CD14-positive monocyte (primary cell): ENCODE measurements around the gene AKR1B1. TPM values are rescaled to one million over a fixed set of nuclear protein-coding genes. Genes with fewer than 3 reads are reported as not detected.

Source experiments
- DNase-seq, 3 donors: peaks; one replicate each; pipeline ENCODE4 v3.0.0-alpha.2; 2011 to 2022
- H2AFZ ChIP-seq: 2 replicates; pipeline ENCODE4 v1.6.0; 2012; ENCODE audit warnings: mild to moderate bottlenecking, low read depth, low read length, inconsistent platforms; ENCODE audit not compliant: insufficient read depth, poor library complexity, severe bottlenecking
- H3K27ac ChIP-seq, 2 donors: 1 replicate in 1 of 2; 2 replicates in 1 of 2; pipeline ENCODE4 v1.5.1; 2012 to 2013; ENCODE audit warnings: low read length in 2 of 2, control low read depth in 1 of 2, inconsistent platforms in 1 of 2, low read depth in 1 of 2, mild to moderate bottlenecking in 1 of 2
- H3K27me3 ChIP-seq, 2 donors: one replicate each; pipeline versions ENCODE4 v1.6.0 to v1.6.1; 2011 to 2013; ENCODE audit warnings: low read length in 2 of 2; ENCODE audit not compliant: control insufficient read depth in 2 of 2, insufficient read depth in 2 of 2
- H3K36me3 ChIP-seq, 2 donors: replicated peaks in 1 of 2; 1 replicate in 1 of 2; 2 replicates in 1 of 2; pipeline versions ENCODE4 v1.5.1 to v1.6.1; 2012 to 2013; ENCODE audit warnings: low read length in 2 of 2, control low read depth in 1 of 2, inconsistent platforms in 1 of 2, mild to moderate bottlenecking in 1 of 2; ENCODE audit not compliant: insufficient read depth in 2 of 2, control insufficient read depth in 1 of 2
- H3K4me1 ChIP-seq, 2 donors: 1 replicate in 1 of 2; 2 replicates in 1 of 2; pipeline versions ENCODE4 v1.5.1 to v1.6.1; 2012 to 2013; ENCODE audit warnings: low read length in 2 of 2, control low read depth in 1 of 2, inconsistent platforms in 1 of 2, mild to moderate bottlenecking in 1 of 2, moderate library complexity in 1 of 2; ENCODE audit not compliant: insufficient read depth in 2 of 2, control insufficient read depth in 1 of 2
- H3K4me2 ChIP-seq: replicated peaks from 2 replicates; pipeline ENCODE3; 2012; ENCODE audit warnings: low read length, moderate library complexity, mild to moderate bottlenecking; ENCODE audit not compliant: poor library complexity, severe bottlenecking; ENCODE audit errors: extremely low read depth
- H3K4me3 ChIP-seq, 3 experiments: fragments of 200-600 bp in 1 of 3; sonication (generic) in 1 of 3; replicated peaks in 1 of 3; 1 replicate in 2 of 3; 2 replicates in 1 of 3; pipeline ENCODE4 v1.5.1; 2011 to 2013; ENCODE audit warnings: low read length in 3 of 3, mild to moderate bottlenecking in 3 of 3, control low read depth in 2 of 3, low read depth in 2 of 3, inconsistent platforms in 1 of 3, moderate library complexity in 1 of 3
- H3K79me2 ChIP-seq: 2 replicates; pipeline ENCODE4 v1.6.0; 2012; ENCODE audit warnings: mild to moderate bottlenecking, control low read depth, inconsistent platforms, low read length, moderate library complexity; ENCODE audit not compliant: insufficient read depth
- H3K9ac ChIP-seq: 2 replicates; pipeline ENCODE4 v1.6.0; 2017; ENCODE audit warnings: low read length, mild to moderate bottlenecking; ENCODE audit not compliant: insufficient read depth, poor library complexity, severe bottlenecking
- H3K9me3 ChIP-seq, 2 donors: replicated peaks in 1 of 2; 1 replicate in 1 of 2; 2 replicates in 1 of 2; pipeline versions ENCODE4 v1.5.1 to v1.6.1; 2012 to 2013; ENCODE audit warnings: low read length in 2 of 2, control low read depth in 1 of 2; ENCODE audit not compliant: control insufficient read depth in 1 of 2, insufficient read depth in 1 of 2
- H4K20me1 ChIP-seq: 2 replicates; pipeline ENCODE4 v1.6.0; 2012; ENCODE audit warnings: mild to moderate bottlenecking, low read length, control low read depth, moderate library complexity; ENCODE audit not compliant: insufficient read depth
- H3K27ac Mint-ChIP-seq, 7 donors: one replicate each; pipeline ENCODE4 v1.8.0; 2020; ENCODE audit warnings: mild to moderate bottlenecking in 7 of 7, mixed read lengths in 7 of 7, moderate library complexity in 6 of 7, inconsistent platforms in 2 of 7
- H3K27me3 Mint-ChIP-seq, 3 donors: one replicate each; pipeline ENCODE4 v1.8.0; 2021 to 2022; ENCODE audit warnings: low read depth in 3 of 3, mild to moderate bottlenecking in 3 of 3, mixed read lengths in 3 of 3, moderate library complexity in 3 of 3, inconsistent platforms in 1 of 3
- H3K36me3 Mint-ChIP-seq, 2 donors: one replicate each; pipeline ENCODE4 v1.8.0; 2020; ENCODE audit warnings: mixed read lengths in 2 of 2, inconsistent platforms in 1 of 2, mild to moderate bottlenecking in 1 of 2
- H3K4me1 Mint-ChIP-seq: one replicate; pipeline ENCODE4 v1.8.0; 2020; ENCODE audit warnings: mild to moderate bottlenecking, mixed read lengths
- H3K4me3 Mint-ChIP-seq, 2 donors: one replicate each; pipeline ENCODE4 v1.8.0; 2020; ENCODE audit warnings: mild to moderate bottlenecking in 2 of 2, mixed read lengths in 2 of 2, moderate library complexity in 1 of 2
- H3K9me3 Mint-ChIP-seq, 7 donors: one replicate each; pipeline ENCODE4 v1.8.0; 2020 to 2022; ENCODE audit warnings: mixed read lengths in 7 of 7, mild to moderate bottlenecking in 6 of 7, moderate library complexity in 6 of 7, inconsistent platforms in 2 of 7
- CTCF ChIP-seq: fragments of 200-600 bp; IDR thresholded peaks from one replicate; pipeline ENCODE4 v1.8.0; 2022; ENCODE audit warnings: antibody characterized with exemption, mild to moderate bottlenecking
- WGBS: methylation state at CpG from one replicate; pipeline ENCODE4 v1.1.5; 2013; ENCODE audit warnings: missing lambda C conversion rate; ENCODE audit not compliant: insufficient coverage; 5-methylcytosine and 5-hydroxymethylcytosine counted together
- intact Hi-C, 2 donors: fragments of 100-400 bp; cut with micrococcal nuclease; formaldehyde crosslinking; loops; one replicate each; pipeline versions ENCODE4 v1.15.0 to v1.15.1; 2023
- polyA plus RNA-seq, 3 donors: library from polyadenylated mRNA; depleted of rRNA in 1 of 3; unstranded in 2 of 3; stranded (reverse) in 1 of 3; fragments of 300-500 nt in 2 of 3; fragments of >200 nt in 1 of 3; fragmentation: Illumina TruSeq in 2 of 3; gene quantifications; 1 replicate in 2 of 3; 2 replicates in 1 of 3; pipeline ENCODE4 v1.2.3, GENCODE V29; 2012 to 2021

Gene AKR1B1
- polyA plus RNA-seq, 3 donors, result 50.1 to 66.4 (median 62.6) TPM

- no peak for TF ChIP-seq CTCF
- 94% methylated on average over 4 of the region's 5 CpGs for WGBS
- Histone ChIP-seq H3K27ac (no peak overlapping the region), H4K20me1 (no peaks in the 10 kb centered on the region), H3K27me3 (no peaks in the 10 kb centered on the region), H2AFZ (no peak overlapping the region), H3K9ac (no peak overlapping the region), H3K4me1 (peaks cover 17 to 18% of the 10 kb centered on the region in 2 donors), H3K36me3 (no peaks in the 10 kb centered on the region), H3K9me3 (peaks cover 0 to 4% of the 10 kb centered on the region in 2 donors), H3K4me3 (no peak overlapping the region), H3K4me2 (no peak overlapping the region), H3K79me2 (no peaks in the 10 kb centered on the region)
- DNase-seq, result no peak
- Mint-ChIP-seq H3K36me3 (no peaks in the 10 kb centered on the region), H3K4me1 (peaks cover 19% of the 10 kb centered on the region), H3K27me3 (peaks cover 0 to 7% (median 0%) of the 10 kb centered on the region in 3 donors), H3K4me3 (no peak overlapping the region), H3K9me3 (peaks cover 0 to 12% (median 4%) of the 10 kb centered on the region in 7 donors), H3K27ac (no peak overlapping the region)
- intact Hi-C loops, result loop anchor here (5.0 to 10.0 kb wide), 7 partner anchors 78 to 520 kb away; partner anchors contain the start of gene AKR1B15 (in 1 of the 2)
These were observed 24.2 kb downstream of the AKR1B1 start for GRCh38 chr7:134434701-134435100.

- H3K4me2 ChIP-seq, result no peak overlapping the region
- no peak for DNase-seq
- no peak overlapping the region for H3K4me3 Mint-ChIP-seq
- no peaks in the 10 kb centered on the region for H3K27me3 ChIP-seq
- H3K27ac ChIP-seq, result no peak overlapping the region
- TF ChIP-seq CTCF, result no peak
- no peak overlapping the region for H3K9ac ChIP-seq
- no peaks in the 10 kb centered on the region for H4K20me1 ChIP-seq
- WGBS, result no CpG with 5 or more reads among the region's 4 CpGs
- peaks cover 19% of the 10 kb centered on the region for H3K4me1 Mint-ChIP-seq
- peaks cover 0 to 4% (median 0%) of the 10 kb centered on the region in 7 donors for H3K9me3 Mint-ChIP-seq
- H3K4me1 ChIP-seq, result peaks cover 17 to 18% of the 10 kb centered on the region in 2 donors
- H3K36me3 Mint-ChIP-seq, result no peaks in the 10 kb centered on the region
- no peaks in the 10 kb centered on the region for H3K36me3 ChIP-seq
- no peak overlapping the region for H2AFZ ChIP-seq
- H3K27ac Mint-ChIP-seq, result no peak overlapping the region
- H3K9me3 ChIP-seq, result no peaks in the 10 kb centered on the region
- H3K79me2 ChIP-seq, result no peaks in the 10 kb centered on the region
- H3K4me3 ChIP-seq, result no peak overlapping the region
- H3K27me3 Mint-ChIP-seq, result peaks cover 0 to 7% (median 0%) of the 10 kb centered on the region in 3 donors
- intact Hi-C loops, result loop anchor here (2.0 to 10.0 kb wide), 9 partner anchors 79 to 521 kb away; partner anchors contain the start of gene AKR1B15 (in 1 of the 2)
These were observed 25.5 kb downstream of the AKR1B1 start for GRCh38 chr7:134433430-134433829.
